Bone marrow (tissue), 2 donors: ENCODE measurements around the gene NCAPD2.

ENCODE experiments used
- DNase-seq, 2 donors: peaks; one replicate each; lab custom pipeline; 2025; lab: John Stamatoyannopoulos, UW

NCAPD2 gene

GRCh38 chr12:6570264-6570887 lies 76.5 kb downstream of the NCAPD2 start:
- DNase-seq, result peak in 1 of 2 donors; percentile 31

GRCh38 chr12:6573001-6573400 lies 79.1 kb downstream of the NCAPD2 start:
- DNase-seq, result no peak

GRCh38 chr12:6574576-6575295 lies 80.8 kb downstream of the NCAPD2 start:
- DNase-seq, result no peak

GRCh38 chr12:6575648-6576047 lies 81.7 kb downstream of the NCAPD2 start:
- no peak for DNase-seq
